ENCODE measurements around the gene RTKN. TPM values are rescaled to one million over a fixed set of nuclear protein-coding genes. Genes with fewer than 3 reads are reported as not detected.

Gene RTKN
- total and polyA plus RNA-seq, 2 of the 13 experiments (the other 11 are each of a cell fraction or from before 2014, with no cell fraction given), result 159 to 166 TPM

DNA sequence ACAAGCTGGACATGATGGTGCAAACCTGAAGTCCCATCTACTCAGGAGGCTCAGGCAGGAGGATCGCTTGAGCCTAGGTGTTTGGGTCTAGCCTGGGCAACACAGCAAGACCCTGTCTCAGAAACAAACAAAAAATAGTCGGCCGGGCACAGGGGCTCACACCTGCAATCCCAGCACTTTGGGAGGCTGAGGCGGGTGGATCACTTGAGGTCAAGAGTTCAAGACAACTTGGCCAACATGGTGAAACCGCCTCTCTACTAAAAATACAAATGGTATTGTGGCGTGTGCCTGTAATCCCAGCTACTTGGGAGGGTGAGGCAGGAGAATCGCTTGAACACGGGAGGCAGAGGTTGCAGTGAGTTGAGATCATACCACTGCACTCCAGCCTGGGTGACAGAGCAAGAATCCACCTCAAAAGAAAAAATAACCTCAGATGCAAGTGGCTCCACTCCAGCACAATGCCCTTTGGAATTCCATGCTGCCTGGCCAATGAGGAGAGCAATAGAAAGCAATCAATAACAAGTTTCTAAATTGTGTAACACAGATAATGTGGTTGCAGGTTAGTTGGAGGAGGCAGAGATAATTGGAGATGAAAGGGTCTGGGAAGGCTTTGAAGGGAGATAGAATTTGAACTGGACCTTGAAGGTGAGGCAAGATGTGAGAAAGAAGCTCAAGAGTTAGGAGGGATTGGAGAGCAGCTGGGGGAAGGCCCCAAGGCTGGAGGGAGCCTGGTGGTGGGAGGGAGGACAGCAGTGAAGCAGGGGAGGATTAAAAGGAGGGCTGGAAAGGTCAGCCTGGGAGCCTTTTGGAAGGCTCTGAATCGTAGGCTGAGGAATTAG, 47.1 kb upstream of the RTKN start (continued):
- TF ChIP-seq, protein P1, sequence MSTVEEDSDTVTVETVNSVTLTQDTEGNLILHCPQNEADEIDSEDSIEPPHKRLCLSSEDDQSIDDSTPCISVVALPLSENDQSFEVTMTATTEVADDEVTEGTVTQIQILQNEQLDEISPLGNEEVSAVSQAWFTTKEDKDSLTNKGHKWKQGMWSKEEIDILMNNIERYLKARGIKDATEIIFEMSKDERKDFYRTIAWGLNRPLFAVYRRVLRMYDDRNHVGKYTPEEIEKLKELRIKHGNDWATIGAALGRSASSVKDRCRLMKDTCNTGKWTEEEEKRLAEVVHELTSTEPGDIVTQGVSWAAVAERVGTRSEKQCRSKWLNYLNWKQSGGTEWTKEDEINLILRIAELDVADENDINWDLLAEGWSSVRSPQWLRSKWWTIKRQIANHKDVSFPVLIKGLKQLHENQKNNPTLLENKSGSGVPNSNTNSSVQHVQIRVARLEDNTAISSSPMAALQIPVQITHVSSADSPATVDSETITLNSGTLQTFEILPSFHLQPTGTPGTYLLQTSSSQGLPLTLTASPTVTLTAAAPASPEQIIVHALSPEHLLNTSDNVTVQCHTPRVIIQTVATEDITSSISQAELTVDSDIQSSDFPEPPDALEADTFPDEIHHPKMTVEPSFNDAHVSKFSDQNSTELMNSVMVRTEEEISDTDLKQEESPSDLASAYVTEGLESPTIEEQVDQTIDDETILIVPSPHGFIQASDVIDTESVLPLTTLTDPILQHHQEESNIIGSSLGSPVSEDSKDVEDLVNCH (CRISPR knock-in tag; IDR thresholded peaks at IDR 0.05), result no peak
- 0 out of 2 replicates have a peak, but pooled peaks have one; percentile 39 for TF ChIP-seq SALL2 (CRISPR knock-in tag; IDR thresholded peaks at IDR 0.05)
- TF ChIP-seq MIER2 (CRISPR knock-in tag; IDR thresholded peaks at IDR 0.05), result peak; percentile 75; the same call in 1 of the 2 replicates
- TF ChIP-seq, protein P2, sequence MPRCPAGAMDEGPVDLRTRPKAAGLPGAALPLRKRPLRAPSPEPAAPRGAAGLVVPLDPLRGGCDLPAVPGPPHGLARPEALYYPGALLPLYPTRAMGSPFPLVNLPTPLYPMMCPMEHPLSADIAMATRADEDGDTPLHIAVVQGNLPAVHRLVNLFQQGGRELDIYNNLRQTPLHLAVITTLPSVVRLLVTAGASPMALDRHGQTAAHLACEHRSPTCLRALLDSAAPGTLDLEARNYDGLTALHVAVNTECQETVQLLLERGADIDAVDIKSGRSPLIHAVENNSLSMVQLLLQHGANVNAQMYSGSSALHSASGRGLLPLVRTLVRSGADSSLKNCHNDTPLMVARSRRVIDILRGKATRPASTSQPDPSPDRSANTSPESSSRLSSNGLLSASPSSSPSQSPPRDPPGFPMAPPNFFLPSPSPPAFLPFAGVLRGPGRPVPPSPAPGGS (CRISPR knock-in tag; IDR thresholded peaks at IDR 0.05), result no peak; the same call in 1 of the 2 replicates
- no peak for TF ChIP-seq ZNF333 (CRISPR knock-in tag; IDR thresholded peaks at IDR 0.05; ENCODE audit: borderline replicate concordance)
- no peak for TF ChIP-seq HCFC1 (IDR thresholded peaks at IDR 0.05; ENCODE audit: low read depth, low read length)
- TF ChIP-seq MXD4 (CRISPR knock-in tag; IDR thresholded peaks at IDR 0.05), result no peak
- TF ChIP-seq ZNF607 (CRISPR knock-in tag; IDR thresholded peaks at IDR 0.05; ENCODE audit: borderline replicate concordance), result no peak
- peak; percentile 69 for TF ChIP-seq NFYB (CRISPR knock-in tag; IDR thresholded peaks at IDR 0.05)
- TF ChIP-seq MED8 (CRISPR knock-in tag; IDR thresholded peaks at IDR 0.05; ENCODE audit: insufficient replicate concordance), result peak; percentile 57
- TF ChIP-seq, protein P3, sequence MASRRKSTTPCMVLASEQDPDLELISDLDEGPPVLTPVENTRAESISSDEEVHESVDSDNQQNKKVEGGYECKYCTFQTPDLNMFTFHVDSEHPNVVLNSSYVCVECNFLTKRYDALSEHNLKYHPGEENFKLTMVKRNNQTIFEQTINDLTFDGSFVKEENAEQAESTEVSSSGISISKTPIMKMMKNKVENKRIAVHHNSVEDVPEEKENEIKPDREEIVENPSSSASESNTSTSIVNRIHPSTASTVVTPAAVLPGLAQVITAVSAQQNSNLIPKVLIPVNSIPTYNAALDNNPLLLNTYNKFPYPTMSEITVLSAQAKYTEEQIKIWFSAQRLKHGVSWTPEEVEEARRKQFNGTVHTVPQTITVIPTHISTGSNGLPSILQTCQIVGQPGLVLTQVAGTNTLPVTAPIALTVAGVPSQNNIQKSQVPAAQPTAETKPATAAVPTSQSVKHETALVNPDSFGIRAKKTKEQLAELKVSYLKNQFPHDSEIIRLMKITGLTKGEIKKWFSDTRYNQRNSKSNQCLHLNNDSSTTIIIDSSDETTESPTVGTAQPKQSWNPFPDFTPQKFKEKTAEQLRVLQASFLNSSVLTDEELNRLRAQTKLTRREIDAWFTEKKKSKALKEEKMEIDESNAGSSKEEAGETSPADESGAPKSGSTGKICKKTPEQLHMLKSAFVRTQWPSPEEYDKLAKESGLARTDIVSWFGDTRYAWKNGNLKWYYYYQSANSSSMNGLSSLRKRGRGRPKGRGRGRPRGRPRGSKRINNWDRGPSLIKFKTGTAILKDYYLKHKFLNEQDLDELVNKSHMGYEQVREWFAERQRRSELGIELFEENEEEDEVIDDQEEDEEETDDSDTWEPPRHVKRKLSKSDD (CRISPR knock-in tag; IDR thresholded peaks at IDR 0.05; ENCODE audit: low read depth), result no peak
- peak; percentile 72; the same call in 1 of the 2 replicates for TF ChIP-seq ESRRA (CRISPR knock-in tag; IDR thresholded peaks at IDR 0.05; ENCODE audit: low read depth)
- TF ChIP-seq, protein P4, sequence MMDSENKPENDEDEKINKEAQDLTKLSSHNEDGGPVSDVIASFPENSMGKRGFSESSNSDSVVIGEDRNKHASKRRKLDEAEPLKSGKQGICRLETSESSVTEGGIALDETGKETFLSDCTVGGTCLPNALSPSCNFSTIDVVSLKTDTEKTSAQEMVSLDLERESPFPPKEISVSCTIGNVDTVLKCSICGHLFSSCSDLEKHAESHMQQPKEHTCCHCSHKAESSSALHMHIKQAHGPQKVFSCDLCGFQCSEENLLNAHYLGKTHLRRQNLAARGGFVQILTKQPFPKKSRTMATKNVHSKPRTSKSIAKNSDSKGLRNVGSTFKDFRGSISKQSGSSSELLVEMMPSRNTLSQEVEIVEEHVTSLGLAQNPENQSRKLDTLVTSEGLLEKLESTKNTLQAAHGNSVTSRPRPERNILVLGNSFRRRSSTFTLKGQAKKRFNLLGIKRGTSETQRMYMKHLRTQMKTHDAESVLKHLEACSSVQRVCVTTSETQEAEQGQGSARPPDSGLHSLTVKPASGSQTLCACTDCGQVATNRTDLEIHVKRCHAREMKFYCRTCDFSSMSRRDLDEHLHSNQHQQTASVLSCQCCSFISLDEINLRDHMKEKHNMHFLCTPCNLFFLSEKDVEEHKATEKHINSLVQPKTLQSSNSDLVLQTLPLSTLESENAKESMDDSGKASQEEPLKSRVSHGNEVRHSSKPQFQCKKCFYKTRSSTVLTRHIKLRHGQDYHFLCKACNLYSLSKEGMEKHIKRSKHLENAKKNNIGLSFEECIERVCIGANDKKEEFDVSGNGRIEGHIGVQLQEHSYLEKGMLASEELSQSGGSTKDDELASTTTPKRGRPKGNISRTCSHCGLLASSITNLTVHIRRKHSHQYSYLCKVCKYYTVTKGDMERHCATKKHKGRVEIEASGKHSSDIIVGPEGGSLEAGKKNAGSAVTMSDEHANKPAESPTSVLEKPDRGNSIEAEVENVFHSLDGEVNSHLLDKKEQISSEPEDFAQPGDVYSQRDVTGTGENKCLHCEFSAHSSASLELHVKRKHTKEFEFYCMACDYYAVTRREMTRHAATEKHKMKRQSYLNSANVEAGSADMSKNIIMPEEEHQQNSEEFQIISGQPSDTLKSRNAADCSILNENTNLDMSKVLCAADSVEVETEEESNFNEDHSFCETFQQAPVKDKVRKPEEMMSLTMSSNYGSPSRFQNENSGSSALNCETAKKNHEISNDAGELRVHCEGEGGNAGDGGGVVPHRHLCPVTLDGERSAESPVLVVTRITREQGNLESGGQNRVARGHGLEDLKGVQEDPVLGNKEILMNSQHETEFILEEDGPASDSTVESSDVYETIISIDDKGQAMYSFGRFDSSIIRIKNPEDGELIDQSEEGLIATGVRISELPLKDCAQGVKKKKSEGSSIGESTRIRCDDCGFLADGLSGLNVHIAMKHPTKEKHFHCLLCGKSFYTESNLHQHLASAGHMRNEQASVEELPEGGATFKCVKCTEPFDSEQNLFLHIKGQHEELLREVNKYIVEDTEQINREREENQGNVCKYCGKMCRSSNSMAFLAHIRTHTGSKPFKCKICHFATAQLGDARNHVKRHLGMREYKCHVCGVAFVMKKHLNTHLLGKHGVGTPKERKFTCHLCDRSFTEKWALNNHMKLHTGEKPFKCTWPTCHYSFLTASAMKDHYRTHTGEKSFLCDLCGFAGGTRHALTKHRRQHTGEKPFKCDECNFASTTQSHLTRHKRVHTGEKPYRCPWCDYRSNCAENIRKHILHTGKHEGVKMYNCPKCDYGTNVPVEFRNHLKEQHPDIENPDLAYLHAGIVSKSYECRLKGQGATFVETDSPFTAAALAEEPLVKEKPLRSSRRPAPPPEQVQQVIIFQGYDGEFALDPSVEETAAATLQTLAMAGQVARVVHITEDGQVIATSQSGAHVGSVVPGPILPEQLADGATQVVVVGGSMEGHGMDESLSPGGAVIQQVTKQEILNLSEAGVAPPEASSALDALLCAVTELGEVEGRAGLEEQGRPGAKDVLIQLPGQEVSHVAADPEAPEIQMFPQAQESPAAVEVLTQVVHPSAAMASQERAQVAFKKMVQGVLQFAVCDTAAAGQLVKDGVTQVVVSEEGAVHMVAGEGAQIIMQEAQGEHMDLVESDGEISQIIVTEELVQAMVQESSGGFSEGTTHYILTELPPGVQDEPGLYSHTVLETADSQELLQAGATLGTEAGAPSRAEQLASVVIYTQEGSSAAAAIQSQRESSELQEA (CRISPR knock-in tag; IDR thresholded peaks at IDR 0.05; ENCODE audit: not compliant biosample characterization), result no peak
